Iris pigment epithelial cell (primary cell): Measurements from ENCODE around the gene POLR3H.
"Not testable (repeated sequence)": the region's sequence is repeated elsewhere in the genome, so short reads cannot be mapped to it uniquely, and the experiment has no call there.

Experiments
- DNase-seq: peaks from one replicate; pipeline ENCODE4 v3.0.0-alpha.2; 2011; ENCODE audit warnings: low read depth

The POLR3H gene

GRCh38 chr22:41564563-41564962, 20.3 kb upstream of the POLR3H start:
- DNase-seq, result peak; percentile 65

- DNase-seq, result peak; percentile 78
Measured at GRCh38 chr22:41563051-41563711, 18.9 kb upstream of the POLR3H start.

GRCh38 chr22:41562461-41562860, 18.2 kb upstream of the POLR3H start:
- DNase-seq, result no peak

- DNase-seq, result no peak
Measured at GRCh38 chr22:41561788-41562187, 17.5 kb upstream of the POLR3H start.

GRCh38 chr22:41561335-41561734, 17.1 kb upstream of the POLR3H start:
- no peak for DNase-seq

- DNase-seq, result no peak
Measured at GRCh38 chr22:41560095-41560471, 15.8 kb upstream of the POLR3H start.

- DNase-seq, result not testable (repeated sequence)
Measured at GRCh38 chr22:41558241-41558630, 14.0 kb upstream of the POLR3H start.

GRCh38 chr22:41557401-41558240, 13.4 kb upstream of the POLR3H start:
- DNase-seq, result peak; percentile 72

GRCh38 chr22:41556561-41556960, 12.3 kb upstream of the POLR3H start:
- DNase-seq, result no peak

GRCh38 chr22:41555325-41555982, 11.2 kb upstream of the POLR3H start:
- no peak for DNase-seq

- no peak for DNase-seq
Measured at GRCh38 chr22:41551877-41552582, 7.8 kb upstream of the POLR3H start.

GRCh38 chr22:41550952-41551491, 6.8 kb upstream of the POLR3H start:
- no peak for DNase-seq

- no peak for DNase-seq
Measured at GRCh38 chr22:41548830-41549211, 4.6 kb upstream of the POLR3H start.

GRCh38 chr22:41544671-41545476, 604 bp upstream of the POLR3H start:
- DNase-seq, result no peak

GRCh38 chr22:41542224-41542623, 2.0 kb downstream of the POLR3H start:
- DNase-seq, result no peak

GRCh38 chr22:41541484-41541883, 2.8 kb downstream of the POLR3H start:
- DNase-seq, result no peak

GRCh38 chr22:41540365-41540764, 3.9 kb downstream of the POLR3H start:
- no peak for DNase-seq

GRCh38 chr22:41540006-41540315, 4.3 kb downstream of the POLR3H start:
- no peak for DNase-seq

- DNase-seq, result peak; percentile 22
Measured at GRCh38 chr22:41539146-41540005, 4.9 kb downstream of the POLR3H start.

GRCh38 chr22:41538583-41538982, 5.7 kb downstream of the POLR3H start:
- no peak for DNase-seq
